Measurements from ENCODE around the gene GSDMA. TPM values are rescaled to one million over a fixed set of nuclear protein-coding genes. Genes with fewer than 3 reads are reported as not detected.

The GSDMA gene
- total and polyA plus RNA-seq, 12 donors: 0.06 to 1.3 (median 0.42) TPM; not detected in 6

DNA sequence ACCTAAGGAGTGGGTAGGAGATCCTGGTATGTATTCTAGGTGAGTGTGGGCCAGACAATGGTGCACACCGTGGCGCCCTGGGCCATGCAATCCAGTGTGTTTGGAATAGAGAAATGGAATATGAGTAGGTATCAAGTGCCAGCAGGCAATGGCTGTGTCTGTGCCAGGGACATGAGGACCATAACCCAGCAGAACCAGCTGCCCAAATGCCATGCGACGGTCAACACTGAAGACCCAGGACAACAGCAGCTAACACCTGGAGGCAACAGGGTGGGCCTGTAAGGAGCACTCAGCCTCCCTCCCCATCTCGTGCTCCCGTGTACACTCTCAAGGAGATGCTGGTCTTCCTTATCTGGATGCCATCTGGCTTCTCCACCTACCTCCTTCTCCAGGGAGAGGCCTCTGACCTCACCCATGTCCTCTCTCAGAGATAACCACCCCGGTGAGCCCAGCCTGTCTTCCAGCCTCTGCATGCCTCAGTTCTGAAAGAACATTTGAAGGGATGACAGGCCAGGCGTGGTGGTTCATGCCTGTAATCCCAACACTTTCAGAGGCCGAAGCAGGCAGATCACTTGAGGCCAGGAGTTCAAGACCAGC is 43.6 kb upstream of the GSDMA start:
- H3K4me1 ChIP-seq: peaks cover 0 to 35% (median 6%) of the 10 kb centered on the region in 9 donors
- H3K4me3 ChIP-seq: no peak overlapping the region
- intact Hi-C loops (cut with DNase I): no loop called here
- TF ChIP-seq, protein P1, sequence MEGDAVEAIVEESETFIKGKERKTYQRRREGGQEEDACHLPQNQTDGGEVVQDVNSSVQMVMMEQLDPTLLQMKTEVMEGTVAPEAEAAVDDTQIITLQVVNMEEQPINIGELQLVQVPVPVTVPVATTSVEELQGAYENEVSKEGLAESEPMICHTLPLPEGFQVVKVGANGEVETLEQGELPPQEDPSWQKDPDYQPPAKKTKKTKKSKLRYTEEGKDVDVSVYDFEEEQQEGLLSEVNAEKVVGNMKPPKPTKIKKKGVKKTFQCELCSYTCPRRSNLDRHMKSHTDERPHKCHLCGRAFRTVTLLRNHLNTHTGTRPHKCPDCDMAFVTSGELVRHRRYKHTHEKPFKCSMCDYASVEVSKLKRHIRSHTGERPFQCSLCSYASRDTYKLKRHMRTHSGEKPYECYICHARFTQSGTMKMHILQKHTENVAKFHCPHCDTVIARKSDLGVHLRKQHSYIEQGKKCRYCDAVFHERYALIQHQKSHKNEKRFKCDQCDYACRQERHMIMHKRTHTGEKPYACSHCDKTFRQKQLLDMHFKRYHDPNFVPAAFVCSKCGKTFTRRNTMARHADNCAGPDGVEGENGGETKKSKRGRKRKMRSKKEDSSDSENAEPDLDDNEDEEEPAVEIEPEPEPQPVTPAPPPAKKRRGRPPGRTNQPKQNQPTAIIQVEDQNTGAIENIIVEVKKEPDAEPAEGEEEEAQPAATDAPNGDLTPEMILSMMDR (IDR thresholded peaks at IDR 0.05): no peak
- H3K27me3 ChIP-seq: no peaks in the 10 kb centered on the region
- peaks cover 0 to 57% (median 26%) of the 10 kb centered on the region in 9 donors for H3K36me3 ChIP-seq
- no peak overlapping the region for H3K27ac ChIP-seq
- no peak for DNase-seq
- no peak for ATAC-seq
- 94 to 95% methylated on average over 9 of the region's 9 CpGs for WGBS, 2 donors
- no peaks in the 10 kb centered on the region for H3K9me3 ChIP-seq

DNA sequence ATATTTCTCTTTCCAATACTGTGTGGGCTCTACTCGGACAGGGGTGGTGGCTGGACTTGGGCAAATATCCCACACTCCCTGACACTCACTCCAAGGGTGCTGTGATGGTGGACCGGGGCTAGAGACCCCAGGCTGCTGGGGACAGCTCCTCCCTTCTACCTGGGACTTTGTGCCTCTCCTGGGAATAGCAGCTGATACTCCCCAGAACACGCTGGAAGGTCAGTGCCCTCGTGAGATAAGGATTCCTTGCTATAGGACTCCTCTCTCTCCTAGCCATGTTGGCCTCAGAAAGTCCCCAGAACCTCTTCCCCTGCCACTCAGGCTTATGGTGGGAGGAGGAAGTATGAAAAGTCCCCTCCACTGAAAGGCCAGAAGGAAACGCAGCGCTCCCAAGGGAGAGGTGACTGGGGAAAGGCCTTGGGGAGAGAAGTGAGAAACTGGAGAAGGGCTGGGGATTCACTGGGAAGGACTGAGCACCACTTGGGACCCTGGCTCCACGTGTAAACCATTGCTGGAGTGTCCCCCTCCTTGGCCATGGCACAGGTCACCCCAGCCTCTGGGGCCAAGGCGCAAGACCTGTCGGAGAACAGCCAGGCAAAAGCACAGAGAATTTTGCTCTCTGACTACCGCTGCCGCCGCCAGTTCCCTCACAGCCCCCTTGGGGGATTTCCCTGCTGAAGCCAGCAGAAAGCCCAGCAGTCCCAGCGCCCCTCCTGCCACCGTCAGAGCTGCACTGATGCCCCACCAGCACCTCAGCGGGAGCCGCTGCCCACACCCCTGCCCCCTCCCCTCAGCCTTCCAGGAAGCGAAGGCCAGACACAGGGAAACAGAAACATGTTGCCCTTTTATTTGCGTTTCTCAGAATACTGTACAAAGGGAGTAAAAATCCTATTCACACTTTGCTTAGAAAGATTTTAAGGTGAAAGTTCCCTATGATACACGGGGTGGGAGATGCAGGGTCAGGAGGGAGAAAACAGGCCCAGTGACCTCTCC is 42.3 kb upstream of the GSDMA start:
- Histone ChIP-seq H3K36me3 (peaks cover 0 to 56% (median 26%) of the 10 kb centered on the region in 9 donors), H3K27me3 (no peaks in the 10 kb centered on the region), H3K4me3 (no peak overlapping the region), H3K9me3 (no peaks in the 10 kb centered on the region), H3K27ac (peak overlapping the region in 1 of 10 donors; percentile 0), H3K4me1 (peaks cover 3 to 48% (median 19%) of the 10 kb centered on the region in 9 donors)
- TF ChIP-seq, protein P1 (IDR thresholded peaks at IDR 0.05): no peak
- 73 to 76% methylated on average over 19 of the region's 19 CpGs for WGBS, 2 donors
- no peak for DNase-seq
- intact Hi-C loops (cut with DNase I): loop anchor here in 2 of 10 donors (5.0 kb wide), 2 partner anchors 37 to 42 kb away; partner anchors contain the start of gene GSDMA (in 1 of the 2)
- ATAC-seq: no peak

DNA sequence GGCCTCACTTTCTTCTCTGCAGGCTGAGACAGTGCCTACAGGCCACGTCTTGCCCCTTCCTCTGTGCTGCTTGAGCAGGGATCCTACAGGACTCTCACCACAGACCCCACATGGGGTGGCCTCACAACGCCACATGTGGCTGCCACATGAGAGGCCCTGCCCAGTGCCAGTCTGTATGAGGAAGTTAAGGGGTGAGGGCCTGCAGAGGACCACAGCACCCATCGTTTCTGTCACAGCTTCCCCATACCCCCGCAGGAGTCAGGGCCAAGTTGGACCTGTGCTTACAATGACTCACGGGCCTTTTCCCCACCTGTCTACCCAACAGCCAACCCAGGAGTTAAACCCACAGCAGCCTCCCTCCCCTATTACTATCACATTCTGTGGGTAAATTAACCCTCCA is 41.5 kb upstream of the GSDMA start:
- Histone ChIP-seq H3K4me3 (no peak overlapping the region), H3K27ac (peak overlapping the region in 1 of 10 donors; percentile 0), H3K4me1 (peaks cover 5 to 56% (median 27%) of the 10 kb centered on the region in 9 donors), H3K9me3 (no peaks in the 10 kb centered on the region), H3K36me3 (peaks cover 0 to 56% (median 26%) of the 10 kb centered on the region in 9 donors), H3K27me3 (no peaks in the 10 kb centered on the region)
- no peak for DNase-seq
- intact Hi-C loops (cut with DNase I): loop anchor here in 2 of 10 donors (5.0 kb wide), 2 partner anchors 36 to 41 kb away; partner anchors contain the start of gene GSDMA (in 1 of the 2)
- WGBS, 2 donors: 86% methylated on average over 5 of the region's 5 CpGs
- TF ChIP-seq, protein P1 (IDR thresholded peaks at IDR 0.05): no peak
- ATAC-seq: no peak

DNA sequence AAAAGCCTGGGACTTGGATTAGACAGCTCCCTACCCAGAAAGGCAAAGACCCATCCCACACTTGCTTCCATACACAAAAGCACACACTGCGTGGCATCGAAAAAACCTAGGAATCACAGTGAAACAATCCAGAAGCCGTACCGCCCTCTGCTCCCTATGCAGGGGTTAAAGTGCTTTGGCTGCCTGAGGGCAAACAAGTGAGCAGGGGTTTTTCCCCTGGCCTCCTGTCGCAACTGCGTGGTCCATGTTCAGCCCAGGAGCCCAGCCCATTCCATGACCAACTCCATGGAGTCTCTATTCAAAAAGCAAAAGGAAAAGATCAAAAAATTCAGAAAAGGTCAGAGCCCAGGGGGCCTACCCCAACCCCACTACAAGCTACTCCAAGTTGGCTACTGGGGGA is 40.8 kb upstream of the GSDMA start:
- Histone ChIP-seq H3K9me3 (no peaks in the 10 kb centered on the region), H3K4me3 (no peak overlapping the region), H3K27ac (peak overlapping the region in 1 of 10 donors; percentile 0), H3K27me3 (no peaks in the 10 kb centered on the region), H3K4me1 (peaks cover 6 to 61% (median 33%) of the 10 kb centered on the region in 9 donors), H3K36me3 (peaks cover 0 to 52% (median 26%) of the 10 kb centered on the region in 9 donors)
- no peak for ATAC-seq
- DNase-seq: no peak
- TF ChIP-seq, protein P1 (IDR thresholded peaks at IDR 0.05): no peak
- intact Hi-C loops (cut with DNase I): loop anchor here in 2 of 10 donors (5.0 kb wide), 2 partner anchors 35 to 40 kb away; partner anchors contain the start of gene GSDMA (in 1 of the 2)
- 95% methylated on average over 6 of the region's 6 CpGs for WGBS, 2 donors

Data from heart right ventricle (tissue), 16 donors.